ENCODE data around the gene MEIKIN.

Gene MEIKIN

DNA sequence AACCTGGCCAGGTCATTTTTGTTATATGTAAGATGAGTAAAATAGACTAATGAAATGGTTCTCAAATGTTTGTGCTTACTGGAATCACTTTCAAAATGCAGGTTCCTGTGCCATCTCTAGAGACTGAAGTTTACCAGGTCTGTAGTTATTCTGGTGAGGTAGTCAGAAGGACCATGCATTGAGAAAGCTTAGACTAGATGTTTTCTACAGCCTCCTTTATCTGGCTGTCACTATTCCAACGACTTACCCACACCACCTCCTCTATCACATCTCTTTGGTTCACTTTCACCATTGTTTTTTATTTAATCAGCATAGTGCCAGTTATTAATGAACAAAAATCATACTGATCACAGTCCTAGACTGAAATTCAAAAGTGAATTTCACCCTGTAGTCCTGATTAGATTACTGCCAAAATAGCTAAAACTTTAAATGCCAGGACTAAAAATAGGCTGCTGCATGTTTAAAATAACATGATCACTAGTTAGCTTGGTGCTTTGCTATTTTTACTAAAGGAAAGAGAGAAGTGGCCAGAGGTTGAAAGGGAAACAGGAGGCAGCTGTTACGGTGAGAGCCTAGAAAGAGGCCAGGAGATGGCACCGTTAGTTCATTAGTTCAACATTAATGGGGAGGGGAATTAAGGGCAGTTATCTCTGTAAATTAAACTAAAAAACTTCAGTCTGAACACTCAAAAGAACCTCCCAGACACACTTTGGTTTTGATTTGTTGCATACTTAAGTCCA, 134.8 kb downstream of the MEIKIN start:
- H3K9me3 ChIP-seq, result no peaks in the 10 kb centered on the region
- no peaks in the 10 kb centered on the region for H3K36me3 ChIP-seq
- no peak overlapping the region for H3K4me3 ChIP-seq (ENCODE audit: low read depth, low read length)
- H3K27me3 ChIP-seq, result no peaks in the 10 kb centered on the region
- DNase-seq, result peak; percentile 20
- peaks cover 7% of the 10 kb centered on the region; the same call in 1 of the 2 replicates for H3K4me1 ChIP-seq
- TF ChIP-seq, protein P1, sequence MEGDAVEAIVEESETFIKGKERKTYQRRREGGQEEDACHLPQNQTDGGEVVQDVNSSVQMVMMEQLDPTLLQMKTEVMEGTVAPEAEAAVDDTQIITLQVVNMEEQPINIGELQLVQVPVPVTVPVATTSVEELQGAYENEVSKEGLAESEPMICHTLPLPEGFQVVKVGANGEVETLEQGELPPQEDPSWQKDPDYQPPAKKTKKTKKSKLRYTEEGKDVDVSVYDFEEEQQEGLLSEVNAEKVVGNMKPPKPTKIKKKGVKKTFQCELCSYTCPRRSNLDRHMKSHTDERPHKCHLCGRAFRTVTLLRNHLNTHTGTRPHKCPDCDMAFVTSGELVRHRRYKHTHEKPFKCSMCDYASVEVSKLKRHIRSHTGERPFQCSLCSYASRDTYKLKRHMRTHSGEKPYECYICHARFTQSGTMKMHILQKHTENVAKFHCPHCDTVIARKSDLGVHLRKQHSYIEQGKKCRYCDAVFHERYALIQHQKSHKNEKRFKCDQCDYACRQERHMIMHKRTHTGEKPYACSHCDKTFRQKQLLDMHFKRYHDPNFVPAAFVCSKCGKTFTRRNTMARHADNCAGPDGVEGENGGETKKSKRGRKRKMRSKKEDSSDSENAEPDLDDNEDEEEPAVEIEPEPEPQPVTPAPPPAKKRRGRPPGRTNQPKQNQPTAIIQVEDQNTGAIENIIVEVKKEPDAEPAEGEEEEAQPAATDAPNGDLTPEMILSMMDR (IDR thresholded peaks at IDR 0.05; ENCODE audit: low read depth, low read length), result peak; percentile 50

DNA sequence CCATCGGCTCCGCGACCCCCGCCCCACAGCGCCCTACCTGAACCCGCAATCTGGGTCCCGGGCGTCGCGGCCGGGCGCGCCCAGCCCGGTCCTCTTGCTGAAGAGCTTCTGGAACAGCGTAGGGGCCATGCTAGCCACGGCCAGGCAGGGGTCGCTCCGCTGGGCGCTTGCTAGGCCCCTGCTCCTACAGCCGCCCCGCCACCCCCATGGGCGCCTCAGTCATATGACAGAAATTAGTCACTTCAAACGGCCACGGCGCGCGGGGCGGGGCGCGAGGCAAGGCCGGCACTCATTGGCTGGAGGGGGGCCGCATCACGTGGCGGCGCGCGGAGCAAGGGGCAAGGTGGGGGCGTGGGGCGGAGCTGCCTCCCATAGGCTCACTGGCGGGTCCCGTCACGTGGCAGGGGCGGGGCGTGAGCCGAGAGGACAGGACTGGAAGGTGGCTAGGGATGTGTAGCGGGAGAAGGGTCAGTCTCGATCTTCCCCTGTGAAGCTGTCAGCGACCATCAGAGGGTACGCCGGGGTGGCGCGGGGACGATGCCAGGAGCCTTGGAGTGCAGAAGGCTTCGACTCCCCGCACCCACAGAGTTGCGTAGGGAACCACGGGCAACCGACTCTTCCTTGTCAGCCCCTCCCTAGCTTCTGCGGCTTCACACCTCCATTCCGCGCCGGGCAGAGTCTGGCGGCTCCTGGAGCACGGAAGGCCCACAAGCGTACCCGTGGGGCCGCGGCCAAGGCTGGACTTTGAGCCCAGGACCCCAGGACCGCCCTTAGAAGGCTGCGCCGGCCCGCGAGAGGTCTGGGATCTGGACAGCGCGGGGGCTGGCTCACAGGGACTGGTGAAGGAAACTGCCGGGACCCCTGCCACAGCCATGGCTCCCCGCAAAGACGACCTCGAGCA, 148.4 kb downstream of the MEIKIN start, which contains the start of gene FNIP1:
TSS of gene FNIP1 (minus strand) at position 225 of the 901 bp plus-strand sequence. CDS start at position 129, 96 bp downstream.
- H3K36me3 ChIP-seq, result no peaks in the 10 kb centered on the region
- no peaks in the 10 kb centered on the region for H3K27me3 ChIP-seq
- TF ChIP-seq, protein P1 (IDR thresholded peaks at IDR 0.05; ENCODE audit: low read depth, low read length), result peak; percentile 40
- DNase-seq, result peak; percentile 100
- H3K9me3 ChIP-seq, result no peaks in the 10 kb centered on the region
- H3K4me1 ChIP-seq, result no peaks in the 10 kb centered on the region
- H3K4me3 ChIP-seq (ENCODE audit: low read depth, low read length), result peak within 1 kb of the TSS; percentile 81

DNA sequence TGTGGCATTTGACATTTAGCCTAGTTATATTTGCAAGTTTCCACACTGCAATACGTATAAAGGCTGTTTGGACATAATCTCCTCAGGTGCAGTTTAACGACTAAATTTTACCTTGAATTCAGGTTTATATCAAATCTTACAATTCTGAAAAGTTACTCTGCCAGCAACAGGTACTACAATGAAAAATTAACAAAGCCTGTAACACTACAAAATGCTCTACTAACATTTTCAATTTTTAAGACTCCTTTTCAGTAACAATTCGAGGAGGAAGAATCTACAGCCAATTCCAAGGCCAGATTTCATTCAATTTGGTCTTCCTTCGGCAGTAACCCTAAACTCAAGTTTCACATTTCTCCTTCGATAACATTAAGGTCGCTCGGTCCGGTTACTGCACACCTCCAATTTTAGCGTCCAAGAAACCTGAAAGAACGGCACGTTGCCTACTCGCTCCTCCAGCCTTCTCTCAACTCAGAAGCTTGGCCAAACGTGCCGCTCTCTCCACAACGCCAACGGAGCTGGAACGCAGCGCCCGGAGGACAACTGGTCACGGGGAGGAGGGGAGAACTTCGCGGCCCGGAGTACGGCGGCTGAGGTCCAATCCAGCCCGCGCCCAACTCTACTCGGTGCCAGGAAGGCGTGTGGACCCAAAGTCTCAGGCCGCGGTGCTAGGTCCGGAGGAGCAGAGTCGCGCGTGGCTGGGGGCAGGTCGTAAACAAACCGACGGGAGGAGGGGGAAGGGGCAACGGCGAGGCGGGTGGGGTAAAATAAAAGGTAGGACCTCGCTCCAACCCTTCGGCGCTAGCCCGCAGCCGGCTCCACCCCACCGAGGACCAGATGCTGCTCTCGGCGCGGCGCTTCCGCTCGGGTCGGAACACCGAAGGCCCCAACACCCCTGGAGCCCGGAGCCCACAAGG, 149.3 kb downstream of the MEIKIN start:
- H3K9me3 ChIP-seq, result no peaks in the 10 kb centered on the region
- TF ChIP-seq, protein P1 (IDR thresholded peaks at IDR 0.05; ENCODE audit: low read depth, low read length), result no peak
- no peaks in the 10 kb centered on the region for H3K27me3 ChIP-seq
- peak overlapping the region; percentile 81 for H3K4me3 ChIP-seq (ENCODE audit: low read depth, low read length)
- H3K4me1 ChIP-seq, result no peaks in the 10 kb centered on the region
- no peaks in the 10 kb centered on the region for H3K36me3 ChIP-seq
- DNase-seq, result peak; percentile 61

DNA sequence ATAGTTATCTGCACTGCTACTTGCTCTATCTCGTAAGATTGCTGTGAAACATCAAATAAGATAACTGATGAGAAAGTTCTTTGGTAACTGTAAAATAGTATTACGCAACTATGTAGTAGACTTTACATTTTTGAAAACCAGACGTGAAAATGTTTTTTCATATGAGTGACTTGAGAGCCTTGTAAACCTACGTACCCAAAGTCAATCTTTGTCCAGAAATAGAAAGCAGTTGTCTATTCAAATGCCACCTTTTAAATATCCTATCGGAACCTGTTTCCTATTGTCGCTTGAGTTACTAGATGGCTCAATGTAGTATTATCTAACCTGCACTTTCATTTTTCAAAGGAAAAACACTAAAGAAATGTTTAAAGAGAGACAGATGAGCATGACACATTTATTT, 150.2 kb downstream of the MEIKIN start:
- H3K27me3 ChIP-seq, result no peaks in the 10 kb centered on the region
- no peak for DNase-seq
- H3K36me3 ChIP-seq, result no peaks in the 10 kb centered on the region
- H3K4me3 ChIP-seq (ENCODE audit: low read depth, low read length), result peak overlapping the region; percentile 81
- no peaks in the 10 kb centered on the region for H3K4me1 ChIP-seq
- no peaks in the 10 kb centered on the region for H3K9me3 ChIP-seq
- TF ChIP-seq, protein P1 (IDR thresholded peaks at IDR 0.05; ENCODE audit: low read depth, low read length), result no peak

DNA sequence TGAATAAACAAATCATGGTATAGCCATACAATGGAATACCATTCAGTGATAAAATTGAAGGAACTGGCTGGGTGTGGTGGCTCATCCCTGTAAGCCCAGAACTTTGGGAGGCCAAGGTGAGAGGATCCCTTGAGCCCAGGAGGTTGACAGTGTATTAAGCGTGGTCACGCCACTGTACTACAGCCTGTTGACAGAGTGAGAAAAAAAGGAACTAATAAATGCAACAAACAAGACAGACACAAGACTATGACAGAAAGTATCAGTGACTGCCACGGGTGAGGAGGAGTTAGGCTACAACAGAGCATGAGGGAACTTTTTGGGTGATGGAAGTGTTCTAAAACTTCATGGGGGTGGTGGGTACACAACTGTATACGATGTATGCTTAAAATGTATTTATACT, 150.9 kb downstream of the MEIKIN start:
- no peaks in the 10 kb centered on the region for H3K4me1 ChIP-seq
- TF ChIP-seq, protein P1 (IDR thresholded peaks at IDR 0.05; ENCODE audit: low read depth, low read length), result no peak
- no peaks in the 10 kb centered on the region for H3K36me3 ChIP-seq
- DNase-seq, result no peak
- H3K9me3 ChIP-seq, result no peaks in the 10 kb centered on the region
- no peaks in the 10 kb centered on the region for H3K27me3 ChIP-seq
- no peak overlapping the region for H3K4me3 ChIP-seq (ENCODE audit: low read depth, low read length)

Data from BE2C (cell line).